ENCODE results near the gene MEIOSIN. TPM values are rescaled to one million over a fixed set of nuclear protein-coding genes. Genes with fewer than 3 reads are reported as not detected.

The MEIOSIN gene, protein sequence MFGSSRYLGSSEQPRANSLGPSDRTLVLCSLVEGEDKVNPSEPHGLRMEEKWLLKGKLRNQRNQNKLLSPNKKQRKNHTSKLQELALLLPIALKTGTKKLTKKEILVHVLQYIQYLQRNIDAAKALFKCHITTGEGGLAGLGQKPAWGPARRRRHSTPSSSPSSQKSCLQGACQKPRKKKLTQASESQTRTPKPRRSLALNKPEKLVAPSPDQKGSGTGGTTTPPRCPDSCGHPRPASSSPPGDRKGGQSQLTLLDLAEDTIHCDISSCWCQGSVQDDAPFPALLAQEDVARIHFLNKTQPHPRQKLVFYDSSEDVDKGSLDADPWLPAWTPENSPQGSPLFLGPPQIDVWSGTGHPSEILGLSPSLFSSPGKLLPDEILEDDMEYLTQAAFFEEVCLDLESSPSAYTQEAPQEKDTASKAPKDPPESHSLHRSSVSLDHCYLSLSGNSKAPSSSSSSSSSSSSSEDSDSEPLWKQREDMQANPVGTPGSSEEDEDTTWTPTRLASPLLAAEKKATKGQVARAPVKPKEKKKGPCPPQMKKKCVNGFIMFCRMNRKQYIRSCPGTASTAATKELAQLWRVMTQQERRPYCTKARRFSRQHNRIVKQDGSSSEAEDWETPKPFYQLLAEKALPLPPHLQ
- not detected in 2 replicates for total RNA-seq

DNA sequence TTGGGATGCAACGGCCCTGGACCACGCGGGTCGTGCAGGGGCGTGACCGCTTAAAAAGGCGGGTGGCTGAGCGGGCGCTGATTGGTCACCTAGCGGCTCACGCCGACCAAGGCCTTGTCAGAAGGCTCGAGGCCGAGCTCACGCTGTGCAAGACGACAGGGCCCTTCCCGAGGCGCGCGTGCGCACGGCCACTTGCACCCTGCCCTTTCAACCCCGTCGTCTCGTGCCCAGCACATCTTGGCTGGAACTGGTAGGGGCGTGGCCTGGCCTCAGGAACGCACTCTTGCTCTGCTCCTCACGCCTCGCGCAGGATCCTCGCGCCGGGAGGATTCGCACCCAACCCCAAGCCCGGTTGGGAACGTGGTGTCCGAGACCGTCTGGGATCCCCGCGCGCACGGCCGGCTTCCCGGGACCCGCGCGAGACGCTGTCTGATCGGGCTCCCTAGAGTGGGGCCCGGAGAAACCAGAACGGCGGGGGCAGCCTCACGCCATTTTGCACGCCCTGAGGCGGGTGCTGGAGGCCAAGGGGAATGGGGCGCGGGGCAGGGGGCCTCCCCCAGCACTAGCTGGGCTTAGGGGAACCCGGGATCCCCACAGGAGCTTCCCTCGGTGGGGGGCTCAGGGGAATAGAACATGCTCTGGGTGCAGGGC lies at the start of gene MEIOSIN:
Gene MEIOSIN (plus strand): TSS at position 280 of the 651 bp plus-strand sequence. CDS start 1,938 bp downstream, outside the sequence.

DNA sequence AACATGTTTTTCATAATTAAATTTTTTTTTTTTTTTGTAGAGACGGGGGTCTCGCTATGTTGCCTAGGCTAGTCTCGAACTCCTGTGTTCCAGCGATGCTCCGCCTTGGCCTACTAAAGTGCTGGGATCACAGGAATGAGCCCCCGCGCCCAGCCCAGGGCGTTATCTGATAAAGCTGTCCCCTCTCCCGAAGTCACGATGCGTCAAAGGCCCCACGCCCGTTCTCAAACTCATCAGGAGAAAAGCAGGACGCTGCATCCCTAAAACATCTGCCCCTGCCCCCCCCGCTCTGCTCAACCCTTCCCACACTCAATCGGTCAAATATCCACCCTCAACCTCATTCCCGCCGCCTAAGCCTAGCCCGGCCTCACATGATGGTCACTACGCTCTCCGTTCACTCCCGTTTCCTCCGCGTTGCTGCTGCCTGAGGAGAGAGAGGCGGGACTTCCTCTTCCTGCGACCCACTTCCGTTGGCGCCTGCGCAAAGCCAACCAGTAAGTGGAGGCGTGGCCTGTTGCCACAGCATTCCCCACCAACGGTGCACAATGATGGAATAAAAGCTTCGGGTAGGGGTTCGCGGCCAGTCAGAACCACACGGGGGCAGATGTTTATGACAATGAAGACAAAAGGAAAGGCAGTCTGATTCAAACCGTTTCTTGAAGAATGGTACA lies 41.6 kb upstream of the MEIOSIN start, which contains the start of gene SNRPD2:
Gene SNRPD2 (minus strand): TSS at position 438 of the 671 bp plus-strand sequence. CDS start 65 bp downstream, at position 373.

DNA sequence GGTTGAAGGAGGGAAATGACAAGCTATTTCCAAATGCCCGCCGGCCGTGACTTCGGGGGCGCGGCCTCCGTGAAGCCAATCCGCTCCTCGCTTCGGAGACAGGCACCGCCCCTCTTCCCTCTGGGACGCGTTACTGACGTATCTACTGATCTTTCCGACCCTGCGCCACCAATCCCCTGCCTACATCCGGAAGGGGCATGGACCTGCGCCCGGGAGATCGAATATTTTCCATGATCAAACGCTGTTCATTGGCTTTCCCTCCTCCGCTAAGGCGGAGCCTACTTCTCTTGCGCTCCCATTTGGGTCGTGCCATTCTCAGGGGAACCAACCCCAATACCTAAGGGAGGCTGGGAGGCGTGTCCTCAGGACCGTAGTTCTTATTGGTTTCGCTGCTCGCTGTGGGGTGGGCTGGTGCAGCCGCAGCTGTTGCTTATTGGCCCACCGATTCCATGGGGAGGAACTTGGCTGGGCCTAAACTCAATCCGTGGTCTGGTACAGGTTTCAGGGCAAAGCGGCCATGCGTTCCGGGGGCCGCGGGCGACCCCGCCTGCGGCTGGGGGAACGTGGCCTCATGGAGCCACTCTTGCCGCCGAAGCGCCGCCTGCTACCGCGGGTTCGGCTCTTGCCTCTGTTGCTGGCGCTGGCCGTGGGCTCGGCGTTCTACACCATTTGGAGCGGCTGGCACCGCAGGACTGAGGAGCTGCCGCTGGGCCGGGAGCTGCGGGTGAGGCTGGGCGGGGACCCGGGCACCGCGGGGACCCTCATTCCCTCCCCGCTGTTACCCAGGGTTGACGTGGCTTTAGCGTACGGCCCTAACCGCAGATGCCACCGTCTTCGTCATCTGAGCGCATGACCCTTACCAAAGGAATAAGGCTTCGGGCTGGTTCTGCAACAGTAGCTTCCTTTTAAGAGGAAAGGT lies 40.8 kb upstream of the MEIOSIN start, which contains the start of gene QPCTL:
Gene QPCTL (plus strand): TSS at position 480 of the 919 bp plus-strand sequence. CDS start 38 bp downstream, at position 518.

DNA sequence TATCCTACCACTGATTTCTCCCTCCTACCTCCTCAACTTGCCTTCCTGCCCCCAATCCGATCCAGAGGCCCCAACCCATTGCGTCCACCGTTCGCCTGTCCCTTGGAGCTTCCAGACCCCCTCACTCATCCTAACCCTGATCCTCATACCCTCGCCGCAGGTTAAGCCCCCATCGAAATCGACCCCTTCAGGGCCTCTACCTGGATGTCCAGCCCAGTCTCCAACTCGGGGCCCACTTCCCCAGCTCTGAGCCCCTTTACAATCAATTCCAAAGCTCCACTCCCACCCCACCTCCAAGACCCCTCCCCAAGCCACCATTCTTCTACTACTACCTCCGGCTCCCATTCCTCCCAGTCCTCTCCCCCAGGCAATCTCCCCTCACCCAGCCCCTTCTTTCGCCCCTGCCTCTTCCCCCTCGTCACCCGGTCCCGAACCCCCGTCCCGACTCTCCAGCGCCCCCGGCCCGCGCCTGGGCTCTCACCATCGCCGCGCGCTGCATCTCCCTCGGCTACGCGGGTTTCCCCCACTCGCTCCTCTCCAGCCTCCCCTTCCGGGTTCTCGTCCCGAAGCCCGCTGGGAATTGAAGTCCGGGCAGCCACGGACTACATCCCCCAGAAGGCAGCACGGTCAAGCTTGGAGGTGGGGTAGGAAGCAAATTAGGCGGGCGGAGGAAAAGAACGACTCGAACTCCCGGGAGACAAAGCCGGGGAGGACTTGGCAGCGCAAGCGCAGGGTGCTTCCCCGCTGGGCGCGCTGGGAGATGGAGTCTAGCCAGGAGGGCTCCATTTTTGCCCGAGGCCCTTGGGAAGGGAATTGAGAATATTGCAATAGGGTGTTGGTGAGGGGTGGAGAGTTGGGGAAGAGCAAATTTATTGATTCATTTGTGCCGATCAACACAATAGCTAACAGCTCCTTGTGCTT lies 2.6 kb upstream of the MEIOSIN start, which contains the start of gene FBXO46:
Gene FBXO46 (minus strand): TSS at position 529 of the 921 bp plus-strand sequence. CDS start 17,401 bp downstream, outside the sequence.

DNA sequence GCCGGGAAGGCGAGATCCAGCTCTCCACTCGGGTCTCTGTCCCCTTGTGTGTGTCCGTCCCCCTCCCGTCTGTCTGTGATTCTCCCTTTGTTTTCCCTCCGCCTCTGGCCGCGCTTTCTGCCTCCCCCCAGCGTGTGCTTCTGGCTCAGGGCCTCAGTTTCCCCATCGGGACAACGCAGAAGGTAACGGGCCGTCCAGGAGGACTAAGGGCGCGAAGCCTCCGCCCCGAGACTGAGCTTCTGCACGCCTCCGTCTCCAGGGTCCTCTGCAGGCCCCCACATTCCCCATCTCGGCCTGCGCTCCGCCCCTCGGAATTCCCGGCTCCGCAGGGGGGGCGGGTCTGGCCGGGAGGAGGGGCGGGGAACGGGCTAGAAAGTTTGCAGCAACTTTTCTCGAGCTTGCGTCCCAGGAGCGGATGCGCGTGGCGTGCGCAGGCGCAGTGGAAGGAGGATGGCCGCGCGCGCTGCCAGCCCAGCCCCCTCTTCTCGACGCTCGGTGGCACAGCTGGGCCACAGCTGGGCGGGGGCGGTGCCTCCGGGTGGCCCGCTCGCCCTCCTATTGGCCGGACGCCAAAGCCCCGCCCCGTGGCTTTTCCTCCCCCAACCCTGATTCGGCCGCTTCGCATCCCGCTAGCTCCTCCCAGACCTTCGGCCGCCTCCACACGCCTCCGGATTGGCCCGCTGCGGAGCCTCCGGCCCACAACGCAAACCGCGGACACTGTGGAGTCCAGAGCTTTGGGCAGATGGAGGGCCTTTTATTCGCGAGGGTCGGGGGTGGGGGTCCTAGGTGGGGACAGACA lies 35.9 kb downstream of the MEIOSIN start, which contains the start of gene SIX5:
Gene SIX5 (minus strand): TSS at position 269 of the 799 bp plus-strand sequence. CDS start 408 bp downstream, outside the sequence.

DNA sequence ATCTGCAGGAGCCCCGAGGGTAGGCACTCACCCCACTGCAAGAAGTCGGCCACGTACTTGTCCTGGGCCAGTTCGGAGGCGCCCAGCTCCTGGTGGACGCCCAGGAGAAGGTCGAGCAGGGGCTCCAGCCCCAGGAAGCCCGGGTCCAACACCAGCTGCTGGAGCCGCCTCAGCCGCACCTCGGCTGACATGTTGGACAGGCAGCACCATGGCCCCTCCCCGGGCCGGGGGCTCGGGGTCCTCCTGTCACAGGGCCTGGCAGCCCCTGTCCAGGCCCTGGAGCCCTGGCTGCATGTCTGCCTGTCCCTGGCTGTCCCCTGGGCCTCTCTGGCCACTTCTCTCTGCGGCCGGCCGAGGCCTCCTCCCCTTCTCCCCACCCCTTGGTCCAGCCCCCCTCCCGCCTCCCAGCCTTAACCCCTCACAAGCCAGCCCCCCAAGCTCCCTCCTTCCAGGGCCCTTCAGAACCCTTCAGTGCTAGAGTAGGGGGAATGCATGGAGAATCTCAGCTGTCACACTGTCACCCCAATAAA lies 49.0 kb downstream of the MEIOSIN start, which contains the start of gene DMPK:
Gene DMPK (minus strand): TSS at position 329 of the 530 bp plus-strand sequence. CDS start 138 bp downstream, at position 191.

DNA sequence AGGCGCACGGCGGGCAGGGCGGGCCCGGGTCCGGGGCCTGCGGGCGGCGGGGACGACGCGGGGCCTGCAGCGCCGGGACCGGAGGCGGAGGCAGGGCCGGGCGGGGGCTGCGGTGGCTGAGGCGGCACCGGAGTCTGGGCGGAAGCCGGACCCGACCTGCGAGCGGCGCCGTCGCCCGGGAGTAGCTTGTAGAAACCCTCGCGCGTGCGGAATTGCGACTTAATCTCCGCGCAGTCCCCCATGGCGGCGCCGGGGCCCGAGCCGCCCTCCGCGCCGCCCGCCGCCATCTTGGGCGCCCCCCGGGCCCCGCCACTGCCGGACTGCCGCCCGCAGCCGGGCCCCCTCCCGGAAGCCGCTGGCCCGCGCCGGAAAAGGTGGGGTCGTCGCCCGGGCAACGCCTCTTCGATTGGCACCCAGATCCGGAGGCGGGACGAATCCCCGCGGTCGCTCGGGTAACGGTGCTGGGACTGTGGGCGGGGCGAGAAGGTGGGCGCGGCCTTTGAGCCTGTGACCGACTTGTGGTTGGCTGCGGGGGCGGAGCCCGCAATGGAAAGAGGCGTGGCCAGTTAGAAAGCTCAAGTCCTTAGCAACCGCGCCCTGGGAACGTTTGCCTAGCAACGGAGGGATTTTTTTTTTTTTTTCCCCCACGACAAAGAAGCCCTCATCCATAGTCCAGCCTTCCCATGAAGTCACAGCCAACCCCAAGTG lies 59.4 kb downstream of the MEIOSIN start, which contains the start of gene DMWD:
Gene DMWD (minus strand): TSS at position 376 of the 708 bp plus-strand sequence. CDS start 89 bp downstream, at position 287.

Other genes with a start within 250 kb of the MEIOSIN start
- 15.1 and 20.2 TPM in 2 replicates for gene RTN2, start 236.4 kb upstream of the MEIOSIN start, total RNA-seq
- gene PPM1N, start 235.0 kb upstream of the MEIOSIN start, total RNA-seq, result 0.58 and 5.1 TPM in 2 replicates
- 111 and 143 TPM in 2 replicates for gene VASP, start 226.0 kb upstream of the MEIOSIN start, total RNA-seq
- 6.1 and 14.7 TPM in 2 replicates for gene OPA3, start 148.6 kb upstream of the MEIOSIN start, total RNA-seq
- gene GPR4, start 131.2 kb upstream of the MEIOSIN start, total RNA-seq, result 0.29 and 0.53 TPM in 2 replicates
- 43.2 and 45.6 TPM in 2 replicates for gene EML2, start 94.0 kb upstream of the MEIOSIN start, total RNA-seq
- 0.18 TPM in 1 of 2 replicates, not detected in the other for gene GIPR, start 65.2 kb upstream of the MEIOSIN start, total RNA-seq
- 306 and 318 TPM in 2 replicates for gene SNRPD2, start 41.5 kb upstream of the MEIOSIN start, total RNA-seq
- 29.2 and 49.6 TPM in 2 replicates for gene QPCTL, start 40.8 kb upstream of the MEIOSIN start, total RNA-seq
- gene FBXO46, start 2.5 kb upstream of the MEIOSIN start, total RNA-seq, result 8.7 and 8.9 TPM in 2 replicates
- 16.1 and 21.0 TPM in 2 replicates for gene SIX5, start 35.8 kb downstream of the MEIOSIN start, total RNA-seq
- gene DMPK, start 49.1 kb downstream of the MEIOSIN start, total RNA-seq, result 17.6 and 23.9 TPM in 2 replicates
- 30.8 and 31.1 TPM in 2 replicates for gene DMWD, start 59.4 kb downstream of the MEIOSIN start, total RNA-seq
- not detected in 2 replicates for gene RSPH6A, start 81.9 kb downstream of the MEIOSIN start, total RNA-seq
- gene SYMPK, start 129.7 kb downstream of the MEIOSIN start, total RNA-seq, result 33.5 and 40.6 TPM in 2 replicates
- gene FOXA3, start 130.9 kb downstream of the MEIOSIN start, total RNA-seq, result not detected in 2 replicates
- gene IRF2BP1, start 152.7 kb downstream of the MEIOSIN start, total RNA-seq, result 21.1 and 32.6 TPM in 2 replicates
- 0.53 and 3.5 TPM in 2 replicates for gene MYPOP, start 169.2 kb downstream of the MEIOSIN start, total RNA-seq
- gene NANOS2, start 181.3 kb downstream of the MEIOSIN start, total RNA-seq, result not detected in 2 replicates
- not detected in 2 replicates for gene NOVA2, start 240.4 kb downstream of the MEIOSIN start, total RNA-seq

Data from myometrial cell (primary cell).